Activated CD8-positive, alpha-beta T cell treated with anti-CD3 and anti-CD28 coated beads for 36 hours (primary cell): ENCODE measurements around the gene DYRK3. TPM values are rescaled to one million over a fixed set of nuclear protein-coding genes. Genes with fewer than 3 reads are reported as not detected.
A peak's percentile ranks its signal among the peaks of the same experiment; 100 is the strongest.

ENCODE experiments used
- ATAC-seq: fragments of 200-7000 bp; cut with Tn5 transposase; one replicate; pipeline ENCODE4 v1.10.0; 2021; ENCODE audit warnings: mild to moderate bottlenecking, moderate library complexity
- CTCF ChIA-PET: fragments of 350-600 bp; sonication (Branson Sonifier 250); formaldehyde crosslinking; loops from one replicate; lab custom pipeline; 2021; ENCODE audit warnings: antibody characterized with exemption; lab: Charles Lee
- POLR2A ChIA-PET: fragments of 350-600 bp; sonication (Branson Sonifier 250); formaldehyde crosslinking; loops from one replicate; lab custom pipeline; 2021; ENCODE audit warnings: antibody characterized with exemption; lab: Charles Lee
- DNase-seq: peaks from one replicate; pipeline ENCODE4 v3.0.0-alpha.2; 2020
- H3K27ac Mint-ChIP-seq: one replicate; pipeline ENCODE4 v1.8.0; 2021; ENCODE audit warnings: mild to moderate bottlenecking, mixed read lengths
- H3K27me3 Mint-ChIP-seq: one replicate; pipeline ENCODE4 v1.8.0; 2021; ENCODE audit warnings: mixed read lengths
- H3K36me3 Mint-ChIP-seq: one replicate; pipeline ENCODE4 v1.8.0; 2021; ENCODE audit warnings: low read depth, mixed read lengths
- H3K4me1 Mint-ChIP-seq: one replicate; pipeline ENCODE4 v1.8.0; 2021; ENCODE audit warnings: low read depth, mixed read lengths
- H3K4me3 Mint-ChIP-seq: one replicate; pipeline ENCODE4 v1.8.0; 2021; ENCODE audit warnings: mild to moderate bottlenecking, moderate library complexity, mixed read lengths
- H3K9me3 Mint-ChIP-seq: one replicate; pipeline ENCODE4 v1.8.0; 2021; ENCODE audit warnings: mixed read lengths
- intact Hi-C: fragments of 100-400 bp; cut with micrococcal nuclease; formaldehyde crosslinking; loops from one replicate; pipeline ENCODE4 v1.10.0; 2022
- total RNA-seq, 2 experiments: library from RNA; stranded (reverse); gene quantifications; one replicate each; pipeline ENCODE4 v1.2.3, GENCODE V29; 2021
- TF ChIP-seq, protein P1 (sequence below): fragments of 200-600 bp; IDR thresholded peaks from one replicate; pipeline ENCODE4 v1.8.0; 2022; ENCODE audit warnings: antibody characterized with exemption, mild to moderate bottlenecking

Gene DYRK3
- total RNA-seq, 2 experiments from 2014 or later, result 4.7 to 4.9 TPM

DNA sequence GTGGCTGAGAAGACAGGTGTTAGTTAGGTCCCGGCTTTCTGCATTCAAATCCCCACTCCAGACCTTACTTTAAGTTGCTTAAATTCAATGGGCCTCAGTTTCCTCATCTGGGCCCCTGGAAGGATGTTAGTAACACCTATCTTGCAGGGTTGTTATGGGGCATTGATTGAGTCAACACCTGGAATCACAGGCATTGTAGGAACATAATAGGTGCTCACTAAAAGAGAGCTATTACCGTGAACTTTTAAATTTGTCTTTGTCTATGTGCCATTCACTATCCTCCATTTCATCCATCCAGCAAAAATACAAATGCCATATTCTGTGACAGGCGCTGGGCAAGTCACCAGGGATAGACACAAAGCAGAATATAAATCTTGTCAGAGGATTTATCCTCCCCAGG is 38.9 kb downstream of the DYRK3 start:
- H3K36me3 Mint-ChIP-seq, result no peaks in the 10 kb centered on the region
- DNase-seq, result no peak
- intact Hi-C loops, result no loop called here
- TF ChIP-seq, protein P1, sequence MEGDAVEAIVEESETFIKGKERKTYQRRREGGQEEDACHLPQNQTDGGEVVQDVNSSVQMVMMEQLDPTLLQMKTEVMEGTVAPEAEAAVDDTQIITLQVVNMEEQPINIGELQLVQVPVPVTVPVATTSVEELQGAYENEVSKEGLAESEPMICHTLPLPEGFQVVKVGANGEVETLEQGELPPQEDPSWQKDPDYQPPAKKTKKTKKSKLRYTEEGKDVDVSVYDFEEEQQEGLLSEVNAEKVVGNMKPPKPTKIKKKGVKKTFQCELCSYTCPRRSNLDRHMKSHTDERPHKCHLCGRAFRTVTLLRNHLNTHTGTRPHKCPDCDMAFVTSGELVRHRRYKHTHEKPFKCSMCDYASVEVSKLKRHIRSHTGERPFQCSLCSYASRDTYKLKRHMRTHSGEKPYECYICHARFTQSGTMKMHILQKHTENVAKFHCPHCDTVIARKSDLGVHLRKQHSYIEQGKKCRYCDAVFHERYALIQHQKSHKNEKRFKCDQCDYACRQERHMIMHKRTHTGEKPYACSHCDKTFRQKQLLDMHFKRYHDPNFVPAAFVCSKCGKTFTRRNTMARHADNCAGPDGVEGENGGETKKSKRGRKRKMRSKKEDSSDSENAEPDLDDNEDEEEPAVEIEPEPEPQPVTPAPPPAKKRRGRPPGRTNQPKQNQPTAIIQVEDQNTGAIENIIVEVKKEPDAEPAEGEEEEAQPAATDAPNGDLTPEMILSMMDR, result no peak
- H3K9me3 Mint-ChIP-seq, result no peaks in the 10 kb centered on the region
- H3K27me3 Mint-ChIP-seq, result no peaks in the 10 kb centered on the region
- ChIA-PET CTCF (interaction anchor here (0.7 to 5.7 kb wide), 9 partner anchors 9 to 235 kb away, joined by 3 to 72 read pairs (median 5); partner anchors contain the start of gene MAPKAPK2), POLR2A (interaction anchor here (0.8 kb wide), 1 partner anchor 9 kb away, joined by 4 read pairs; no protein-coding TSS in a partner anchor)
- H3K4me1 Mint-ChIP-seq, result peaks cover 7% of the 10 kb centered on the region
- H3K4me3 Mint-ChIP-seq, result no peak overlapping the region
- ATAC-seq, result no peak
- no peak overlapping the region for H3K27ac Mint-ChIP-seq

DNA sequence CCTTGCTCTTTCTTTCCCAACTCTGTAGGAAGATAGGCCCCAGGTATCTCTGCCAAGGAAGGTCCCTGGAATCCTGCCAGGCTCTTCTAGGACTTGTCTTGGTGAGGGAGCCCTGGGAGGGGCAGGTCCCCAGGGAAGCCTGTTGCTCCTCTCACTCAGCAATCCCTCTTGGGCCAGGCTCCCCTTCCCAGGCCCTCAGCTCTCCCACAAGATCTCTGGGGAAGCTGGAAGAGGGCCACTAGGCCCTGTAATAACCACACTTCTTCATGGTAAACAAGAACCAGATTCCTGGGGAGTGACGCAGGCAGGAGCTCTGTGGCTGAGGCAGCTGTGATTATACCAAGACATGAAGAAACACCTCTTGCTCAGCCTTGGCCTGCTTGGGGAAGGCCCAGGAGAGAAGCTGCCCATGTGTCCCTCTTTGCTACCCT is 39.4 kb downstream of the DYRK3 start:
- ATAC-seq, result no peak
- DNase-seq, result no peak
- Mint-ChIP-seq H3K27ac (no peak overlapping the region), H3K9me3 (no peaks in the 10 kb centered on the region), H3K4me1 (peaks cover 10% of the 10 kb centered on the region), H3K27me3 (no peaks in the 10 kb centered on the region), H3K4me3 (no peak overlapping the region), H3K36me3 (no peaks in the 10 kb centered on the region)
- intact Hi-C loops, result no loop called here
- ChIA-PET POLR2A (no interaction called here), CTCF (interaction anchor here (1.0 to 5.7 kb wide), 6 partner anchors 10 to 213 kb away, joined by 3 to 72 read pairs (median 5); no protein-coding TSS in a partner anchor)
- TF ChIP-seq, protein P1, result no peak

DNA sequence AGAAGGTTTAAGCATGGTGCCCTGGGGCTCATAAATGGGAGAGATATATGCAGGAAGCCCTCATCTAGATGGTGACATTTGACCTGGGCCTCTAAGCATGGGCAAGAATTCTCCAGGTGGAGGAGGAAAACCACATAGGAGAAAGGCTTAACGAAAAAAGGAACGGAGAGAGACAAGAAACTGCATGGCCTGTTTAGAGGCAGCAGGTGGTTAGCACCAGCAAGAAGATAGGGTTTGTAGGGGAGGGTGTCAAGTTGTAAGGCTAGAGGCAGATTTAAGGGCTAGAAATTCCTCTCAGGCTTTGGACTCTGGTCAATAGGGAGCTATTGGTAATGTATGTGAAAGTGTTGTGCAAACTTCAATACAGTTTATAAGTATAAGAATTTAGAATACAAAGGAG is 41.2 kb downstream of the DYRK3 start:
- no peaks in the 10 kb centered on the region for H3K27me3 Mint-ChIP-seq

DNA sequence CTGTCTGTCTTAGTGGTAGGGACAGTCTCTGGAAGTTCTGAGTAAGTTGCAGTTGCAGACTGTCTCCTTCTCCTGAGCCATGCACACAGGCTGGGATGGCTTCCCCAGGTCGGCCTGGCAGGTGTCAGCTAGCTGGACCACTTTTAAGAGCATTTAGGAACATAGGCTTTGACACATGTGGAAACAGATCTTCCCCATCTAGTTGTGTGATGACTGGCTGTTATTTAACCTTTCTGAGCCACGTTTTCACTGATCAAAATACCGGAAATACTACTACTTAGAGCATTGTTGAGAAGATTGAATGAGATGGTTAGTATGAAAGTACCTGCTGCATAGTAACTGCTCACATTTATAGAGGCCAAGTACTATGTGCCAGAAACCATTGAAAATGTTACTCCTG is 43.2 kb downstream of the DYRK3 start:
- H3K4me3 Mint-ChIP-seq, result no peak overlapping the region
- intact Hi-C loops, result no loop called here
- no peaks in the 10 kb centered on the region for H3K36me3 Mint-ChIP-seq
- H3K9me3 Mint-ChIP-seq, result no peaks in the 10 kb centered on the region
- no peak overlapping the region for H3K27ac Mint-ChIP-seq
- no peak for DNase-seq
- ChIA-PET CTCF (interaction anchor here (0.8 to 2.5 kb wide), 4 partner anchors 15 to 234 kb away, joined by 3 to 16 read pairs (median 4); partner anchors contain the start of gene DYRK3), POLR2A (no interaction called here)
- TF ChIP-seq, protein P1, result no peak
- peaks cover 28% of the 10 kb centered on the region for H3K4me1 Mint-ChIP-seq
- H3K27me3 Mint-ChIP-seq, result no peaks in the 10 kb centered on the region
- no peak for ATAC-seq

More for the DNA sequence above, 41.2 kb downstream of the DYRK3 start:
- peaks cover 25% of the 10 kb centered on the region for H3K4me1 Mint-ChIP-seq
- no peaks in the 10 kb centered on the region for H3K9me3 Mint-ChIP-seq
- CTCF ChIA-PET, result interaction anchor here (1.5 to 5.7 kb wide), 2 partner anchors 12 to 16 kb away, joined by 5 to 72 read pairs; no protein-coding TSS in a partner anchor
- ATAC-seq (no peak), DNase-seq (no peak)
- POLR2A ChIA-PET, result interaction anchor here (1.0 kb wide), 1 partner anchor 12 kb away, joined by 3 read pairs; no protein-coding TSS in a partner anchor
- no peak overlapping the region for H3K4me3 Mint-ChIP-seq
- no peaks in the 10 kb centered on the region for H3K36me3 Mint-ChIP-seq
- intact Hi-C loops, result no loop called here
- TF ChIP-seq, protein P1, result no peak
- H3K27ac Mint-ChIP-seq, result no peak overlapping the region

DNA sequence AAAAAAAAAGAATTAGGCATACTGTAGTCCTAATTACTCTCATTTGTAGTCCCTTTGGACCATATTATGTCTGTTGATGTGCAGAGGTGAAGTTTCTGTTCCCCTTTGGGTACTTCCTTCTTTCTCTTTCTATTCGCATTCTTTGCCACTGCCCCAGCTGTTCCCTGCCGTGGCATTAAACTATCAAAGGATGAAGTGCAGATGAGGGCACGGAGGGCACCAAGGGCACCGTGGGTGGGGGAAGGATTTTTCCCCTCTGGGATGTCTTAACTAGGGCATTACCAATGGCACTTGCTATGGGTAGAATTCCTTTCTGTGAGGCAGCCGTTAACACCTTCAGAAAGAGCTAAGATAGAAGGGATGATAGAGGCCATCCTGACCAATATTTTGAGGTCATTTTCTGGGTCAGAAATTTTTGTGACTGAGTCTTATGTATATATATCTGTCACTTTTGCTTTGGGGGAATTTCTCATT is 44.4 kb downstream of the DYRK3 start:
- Mint-ChIP-seq H3K4me3 (no peak overlapping the region), H3K27me3 (no peaks in the 10 kb centered on the region), H3K36me3 (no peaks in the 10 kb centered on the region), H3K9me3 (no peaks in the 10 kb centered on the region), H3K27ac (peak overlapping the region; percentile 55), H3K4me1 (peaks cover 36% of the 10 kb centered on the region)
- intact Hi-C loops, result no loop called here
- CTCF ChIA-PET, result interaction anchor here (0.7 to 2.5 kb wide), 5 partner anchors 10 to 233 kb away, joined by 3 to 16 read pairs (median 3); no protein-coding TSS in a partner anchor
- peak; percentile 48 for DNase-seq
- peak; percentile 57 for ATAC-seq
- POLR2A ChIA-PET, result interaction anchor here (1.2 to 1.4 kb wide), 3 partner anchors 13 to 17 kb away, joined by 3 to 4 read pairs (median 3); no protein-coding TSS in a partner anchor
- TF ChIP-seq, protein P1, result no peak
